GF-D8 (cell line): ENCODE data around the gene ZBTB7C.

Source experiments
- DNase-seq: peaks from one replicate; lab custom pipeline; 2025; lab: John Stamatoyannopoulos, UW

ZBTB7C gene

GRCh38 chr18:48122376-48122775 lies 286.8 kb downstream of the ZBTB7C start:
- no peak for DNase-seq

- no peak for DNase-seq
Observed at GRCh38 chr18:48121752-48122151, 287.4 kb downstream of the ZBTB7C start.

- no peak for DNase-seq
Observed at GRCh38 chr18:48119204-48119603, 290.0 kb downstream of the ZBTB7C start.

- DNase-seq: no peak
Observed at GRCh38 chr18:48116873-48117630, 292.1 kb downstream of the ZBTB7C start.

GRCh38 chr18:48116017-48116416 lies 293.2 kb downstream of the ZBTB7C start:
- DNase-seq: no peak

- DNase-seq: no peak
Observed at GRCh38 chr18:48113691-48114090, 295.5 kb downstream of the ZBTB7C start.

GRCh38 chr18:48111587-48111986 lies 297.6 kb downstream of the ZBTB7C start:
- no peak for DNase-seq

GRCh38 chr18:48110797-48111196 lies 298.4 kb downstream of the ZBTB7C start:
- DNase-seq: no peak

GRCh38 chr18:48109961-48110493 lies 299.2 kb downstream of the ZBTB7C start:
- no peak for DNase-seq

GRCh38 chr18:48108136-48108535 lies 301.0 kb downstream of the ZBTB7C start:
- no peak for DNase-seq

GRCh38 chr18:48106976-48107781 lies 302.0 kb downstream of the ZBTB7C start:
- no peak for DNase-seq

- no peak for DNase-seq
Observed at GRCh38 chr18:48106498-48106897, 302.7 kb downstream of the ZBTB7C start.

GRCh38 chr18:48105317-48105716 lies 303.9 kb downstream of the ZBTB7C start:
- DNase-seq: no peak

- DNase-seq: no peak
Observed at GRCh38 chr18:48104705-48105104, 304.5 kb downstream of the ZBTB7C start.

GRCh38 chr18:48100651-48101165 lies 308.5 kb downstream of the ZBTB7C start:
- no peak for DNase-seq

GRCh38 chr18:48100165-48100575 lies 309.0 kb downstream of the ZBTB7C start:
- no peak for DNase-seq

- DNase-seq: no peak
Observed at GRCh38 chr18:48099481-48100164, 309.6 kb downstream of the ZBTB7C start.

- no peak for DNase-seq
Observed at GRCh38 chr18:48098538-48098937, 310.6 kb downstream of the ZBTB7C start.

- DNase-seq: no peak
Observed at GRCh38 chr18:48098007-48098406, 311.2 kb downstream of the ZBTB7C start.

- no peak for DNase-seq
Observed at GRCh38 chr18:48095726-48096125, 313.5 kb downstream of the ZBTB7C start.

- DNase-seq: no peak
Observed at GRCh38 chr18:48093104-48093503, 316.1 kb downstream of the ZBTB7C start.

- no peak for DNase-seq
Observed at GRCh38 chr18:48091869-48092497, 317.2 kb downstream of the ZBTB7C start.
